DOHH2 (cell line): ENCODE measurements around the gene JMJD8.

Experiments used
- EZH2phosphoT487 ChIP-seq: fragments of 200-600 bp; sonication (generic); IDR thresholded peaks from 2 replicates; pipeline ENCODE4 v1.6.1; 2017; ENCODE audit warnings: borderline replicate concordance, mild to moderate bottlenecking, antibody characterized with exemption, low read length, moderate library complexity, mixed read lengths
- TF ChIP-seq, protein P1 (sequence below): fragments of 200-600 bp; sonication (generic); IDR thresholded peaks from one replicate; pipeline ENCODE4 v1.5.1; 2014; ENCODE audit warnings: antibody characterized with exemption, mild to moderate bottlenecking, low read depth, low read length; ENCODE audit not compliant: poor library complexity, severe bottlenecking

DNA sequence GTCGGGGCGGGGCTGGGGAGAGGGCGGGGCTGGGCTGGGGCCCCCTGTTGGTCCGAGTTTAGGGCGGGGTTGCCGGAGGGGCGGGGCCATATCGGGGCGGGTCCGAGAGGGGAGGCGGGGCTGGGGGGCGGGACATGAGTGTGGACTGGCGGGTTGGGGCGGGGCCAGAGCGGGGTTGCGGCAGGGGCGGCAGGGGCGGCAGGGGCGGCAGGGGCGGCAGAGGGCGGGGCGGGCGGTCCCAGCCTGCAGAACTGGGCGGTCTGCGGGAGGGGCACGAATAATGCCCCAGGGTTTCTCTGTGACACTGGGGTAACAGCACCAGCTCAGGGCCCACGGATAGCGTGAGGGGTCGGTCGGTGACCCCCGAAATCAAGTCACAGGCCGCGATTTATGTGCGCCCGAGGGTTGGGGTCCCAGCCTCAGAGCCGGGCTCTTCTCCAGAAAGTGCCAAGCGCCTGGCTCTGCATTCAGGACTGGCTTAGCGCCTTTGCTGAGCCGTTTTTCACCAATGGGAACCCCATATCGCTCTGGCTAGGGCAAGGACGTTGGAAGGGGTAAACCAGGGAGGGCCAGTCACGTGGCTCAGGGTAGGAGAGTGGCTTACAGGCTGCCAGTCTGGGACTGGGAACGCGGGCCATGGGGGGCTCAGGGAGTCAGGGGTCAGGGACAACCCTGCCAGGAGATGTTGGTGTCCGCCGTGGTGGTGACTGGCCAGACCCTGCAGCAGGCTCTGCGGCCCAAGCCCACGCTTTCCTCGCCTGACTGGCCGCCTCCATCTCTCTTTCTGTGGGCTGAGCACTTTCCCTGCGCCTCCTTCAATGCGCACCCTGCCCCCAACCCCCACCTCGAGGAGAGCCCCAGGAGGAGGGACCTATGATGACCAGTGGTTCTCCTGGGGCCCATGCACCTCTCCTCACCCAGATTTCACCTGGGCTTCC, 46.8 kb downstream of the JMJD8 start:
- TF ChIP-seq, protein P1, sequence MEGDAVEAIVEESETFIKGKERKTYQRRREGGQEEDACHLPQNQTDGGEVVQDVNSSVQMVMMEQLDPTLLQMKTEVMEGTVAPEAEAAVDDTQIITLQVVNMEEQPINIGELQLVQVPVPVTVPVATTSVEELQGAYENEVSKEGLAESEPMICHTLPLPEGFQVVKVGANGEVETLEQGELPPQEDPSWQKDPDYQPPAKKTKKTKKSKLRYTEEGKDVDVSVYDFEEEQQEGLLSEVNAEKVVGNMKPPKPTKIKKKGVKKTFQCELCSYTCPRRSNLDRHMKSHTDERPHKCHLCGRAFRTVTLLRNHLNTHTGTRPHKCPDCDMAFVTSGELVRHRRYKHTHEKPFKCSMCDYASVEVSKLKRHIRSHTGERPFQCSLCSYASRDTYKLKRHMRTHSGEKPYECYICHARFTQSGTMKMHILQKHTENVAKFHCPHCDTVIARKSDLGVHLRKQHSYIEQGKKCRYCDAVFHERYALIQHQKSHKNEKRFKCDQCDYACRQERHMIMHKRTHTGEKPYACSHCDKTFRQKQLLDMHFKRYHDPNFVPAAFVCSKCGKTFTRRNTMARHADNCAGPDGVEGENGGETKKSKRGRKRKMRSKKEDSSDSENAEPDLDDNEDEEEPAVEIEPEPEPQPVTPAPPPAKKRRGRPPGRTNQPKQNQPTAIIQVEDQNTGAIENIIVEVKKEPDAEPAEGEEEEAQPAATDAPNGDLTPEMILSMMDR: no peak
- no peak for TF ChIP-seq EZH2phosphoT487
